SU-DHL-6 (cell line): Measurements from ENCODE around the gene PLK2.

Experiments
- EZH2phosphoT487 ChIP-seq: fragments of 200-600 bp; sonication (generic), shearing (Covaris generic); conservative IDR thresholded peaks from 2 replicates; pipeline ENCODE4 v1.6.1; 2018; ENCODE audit warnings: mild to moderate bottlenecking, antibody characterized with exemption, low read length, moderate library complexity, mixed read lengths
- TF ChIP-seq, protein P1 (sequence below): fragments of 200-600 bp; sonication (generic); IDR thresholded peaks from one replicate; pipeline ENCODE4 v1.5.1; 2017; ENCODE audit warnings: antibody characterized with exemption, mild to moderate bottlenecking, low read length, moderate library complexity; ENCODE audit not compliant: insufficient read depth, poor library complexity, severe bottlenecking

DNA sequence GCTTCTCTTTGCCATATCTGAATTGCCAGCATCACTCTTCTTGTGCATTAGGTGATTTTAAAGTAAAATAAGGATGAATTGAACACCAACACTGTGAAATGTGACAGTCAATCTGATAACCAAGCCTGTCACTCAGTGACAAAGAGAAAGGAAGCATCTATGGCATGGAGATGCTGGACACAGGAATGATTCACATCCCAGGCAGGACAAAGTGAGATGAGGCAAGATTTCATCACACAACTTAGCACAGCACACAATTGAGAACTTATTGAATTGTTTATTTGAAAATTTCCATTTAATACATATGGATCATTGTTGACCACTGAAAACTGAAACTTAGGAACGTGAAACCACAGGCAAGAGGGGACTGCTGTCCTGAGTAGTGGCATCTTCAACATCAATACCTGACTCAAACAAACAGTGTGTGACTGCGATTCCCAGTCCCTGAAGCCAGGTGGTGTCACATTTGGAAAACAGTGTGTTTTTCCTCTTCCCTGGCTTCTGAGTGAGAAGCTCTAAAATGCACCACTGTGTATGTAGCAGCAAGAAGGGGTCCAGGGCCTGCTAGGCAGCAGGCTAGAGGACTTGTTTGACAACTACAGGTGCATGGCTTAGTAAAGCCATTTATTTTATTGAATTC is 42.0 kb upstream of the PLK2 start:
- TF ChIP-seq, protein P1, sequence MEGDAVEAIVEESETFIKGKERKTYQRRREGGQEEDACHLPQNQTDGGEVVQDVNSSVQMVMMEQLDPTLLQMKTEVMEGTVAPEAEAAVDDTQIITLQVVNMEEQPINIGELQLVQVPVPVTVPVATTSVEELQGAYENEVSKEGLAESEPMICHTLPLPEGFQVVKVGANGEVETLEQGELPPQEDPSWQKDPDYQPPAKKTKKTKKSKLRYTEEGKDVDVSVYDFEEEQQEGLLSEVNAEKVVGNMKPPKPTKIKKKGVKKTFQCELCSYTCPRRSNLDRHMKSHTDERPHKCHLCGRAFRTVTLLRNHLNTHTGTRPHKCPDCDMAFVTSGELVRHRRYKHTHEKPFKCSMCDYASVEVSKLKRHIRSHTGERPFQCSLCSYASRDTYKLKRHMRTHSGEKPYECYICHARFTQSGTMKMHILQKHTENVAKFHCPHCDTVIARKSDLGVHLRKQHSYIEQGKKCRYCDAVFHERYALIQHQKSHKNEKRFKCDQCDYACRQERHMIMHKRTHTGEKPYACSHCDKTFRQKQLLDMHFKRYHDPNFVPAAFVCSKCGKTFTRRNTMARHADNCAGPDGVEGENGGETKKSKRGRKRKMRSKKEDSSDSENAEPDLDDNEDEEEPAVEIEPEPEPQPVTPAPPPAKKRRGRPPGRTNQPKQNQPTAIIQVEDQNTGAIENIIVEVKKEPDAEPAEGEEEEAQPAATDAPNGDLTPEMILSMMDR = no peak
- TF ChIP-seq EZH2phosphoT487 = no peak
